Measurements from ENCODE around the gene ADCK1.
A peak's percentile ranks its signal among the peaks of the same experiment; 100 is the strongest.

The ADCK1 gene

GRCh38 chr14:77799863-77800730, at the start of gene ADCK1:
ADCK1 (plus strand) TSS chr14:77800109; CDS start chr14:77818979, 18,870 bp downstream.
- peak within 1 kb of the TSS; percentile 71 for H3K4me3 ChIP-seq (ENCODE audit: low read depth, low read length)
- peak; percentile 91 for DNase-seq (ENCODE audit: low read depth)
- TF ChIP-seq CTCF (IDR thresholded peaks at IDR 0.05; ENCODE audit: insufficient read depth, low read depth, low read length, missing control alignments), result peak; percentile 31

- no peak for DNase-seq (ENCODE audit: low read depth)
- no peak overlapping the region for H3K4me3 ChIP-seq (ENCODE audit: low read depth, low read length)
- no peak for TF ChIP-seq CTCF (IDR thresholded peaks at IDR 0.05; ENCODE audit: insufficient read depth, low read depth, low read length, missing control alignments)
Measured at GRCh38 chr14:77752266-77752665, 47.6 kb upstream of the ADCK1 start.

GRCh38 chr14:77752799-77753516, 47.0 kb upstream of the ADCK1 start:
- no peak for TF ChIP-seq CTCF (IDR thresholded peaks at IDR 0.05; ENCODE audit: insufficient read depth, low read depth, low read length, missing control alignments)
- no peak overlapping the region for H3K4me3 ChIP-seq (ENCODE audit: low read depth, low read length)
- DNase-seq (ENCODE audit: low read depth), result no peak

- TF ChIP-seq CTCF (IDR thresholded peaks at IDR 0.05; ENCODE audit: insufficient read depth, low read depth, low read length, missing control alignments), result no peak
- DNase-seq (ENCODE audit: low read depth), result peak; percentile 95
- peak within 1 kb of the TSS; percentile 66 for H3K4me3 ChIP-seq (ENCODE audit: low read depth, low read length)
Measured at GRCh38 chr14:77760381-77761204, 39.3 kb upstream of the ADCK1 start, which contains the start of gene SNW1. SNW1 (minus strand) TSS chr14:77761156; CDS start chr14:77761127, 29 bp downstream.

GRCh38 chr14:77761205-77761931, 38.5 kb upstream of the ADCK1 start:
- DNase-seq (ENCODE audit: low read depth), result peak; percentile 31
- TF ChIP-seq CTCF (IDR thresholded peaks at IDR 0.05; ENCODE audit: insufficient read depth, low read depth, low read length, missing control alignments), result peak; percentile 16
- H3K4me3 ChIP-seq (ENCODE audit: low read depth, low read length), result peak overlapping the region; percentile 66

- no peak for DNase-seq (ENCODE audit: low read depth)
- H3K4me3 ChIP-seq (ENCODE audit: low read depth, low read length), result no peak overlapping the region
Measured at GRCh38 chr14:77763316-77763715, 36.6 kb upstream of the ADCK1 start.

More at GRCh38 chr14:77763316-77763715, 36.6 kb upstream of the ADCK1 start:
- TF ChIP-seq CTCF (IDR thresholded peaks at IDR 0.05; ENCODE audit: insufficient read depth, low read depth, low read length, missing control alignments), result no peak

Measured in GM12865 (cell line).